HepG2 (cell line): ENCODE results near the gene LHX1. TPM values are rescaled to one million over a fixed set of nuclear protein-coding genes. Genes with fewer than 3 reads are reported as not detected.

Source experiments
- ATAC-seq: fragments of 200-7000 bp; cut with Tn5 transposase; 3 replicates; pipeline ENCODE4 v1.9.1; 2020; ENCODE audit warnings: mild to moderate bottlenecking, moderate library complexity
- BruUV-seq: library from RNA; stranded (reverse); fragments of 400-500 nt; replicated peaks from 2 replicates; lab custom pipeline; 2021; lab: Mats Ljungman, UMichigan
- CTCF ChIA-PET: fragments of 300-600 bp; formaldehyde crosslinking; extraction: SDS; loops from one replicate; lab custom pipeline; 2021; ENCODE audit warnings: low total read pairs, inconsistent platforms, low intra/inter-chr PET ratio; lab: Yijun Ruan, JAX
- POLR2A ChIA-PET: fragments of 350-600 bp; sonication (Branson Sonifier 250); formaldehyde crosslinking; loops from one replicate; lab custom pipeline; 2020; ENCODE audit warnings: antibody characterized with exemption, inconsistent platforms; lab: Yijun Ruan, JAX
- DNase-seq: peaks from one replicate; pipeline ENCODE4 v3.0.0-alpha.2; 2015; ENCODE audit warnings: low spot score
- FAIRE-seq: peaks from 3 replicates; lab custom pipeline; 2011; peaks lifted over from hg19 to GRCh38; lab: Jason Lieb, UNC
- H2AFZ ChIP-seq: one replicate; pipeline ENCODE4 v1.6.1; 2011; ENCODE audit warnings: low read length, inconsistent platforms
- H3K27ac ChIP-seq: fragments of 300-600 bp; 3 replicates; pipeline ENCODE4 v1.8.0; 2011; ENCODE audit warnings: mixed run types, mild to moderate bottlenecking, mixed read lengths, low read length, inconsistent platforms; ENCODE audit not compliant: insufficient read depth; ENCODE audit errors: extremely low read length
- H3K27me3 ChIP-seq, 2 experiments: fragments of 200-600 bp in 1 of 2; 2 replicates in 1 of 2; 3 replicates in 1 of 2; pipeline versions ENCODE4 v1.6.0 to v1.8.0; 2011; ENCODE audit warnings: low read length in 2 of 2, mild to moderate bottlenecking in 2 of 2, moderate library complexity in 2 of 2, inconsistent platforms in 1 of 2; ENCODE audit not compliant: insufficient read depth in 2 of 2, control insufficient read depth in 1 of 2
- H3K36me3 ChIP-seq, 2 experiments: fragments of 200-600 bp in 1 of 2; replicated peaks in 1 of 2; 2 replicates in 1 of 2; 3 replicates in 1 of 2; pipeline versions ENCODE4 v1.5.1 to v1.8.0; 2011; ENCODE audit warnings: low read length in 2 of 2, inconsistent platforms in 1 of 2; ENCODE audit not compliant: insufficient read depth in 2 of 2, control insufficient read depth in 1 of 2
- H3K4me1 ChIP-seq: 2 replicates; pipeline ENCODE4 v1.5.1; 2012; ENCODE audit warnings: low read length, inconsistent platforms; ENCODE audit not compliant: insufficient read depth
- H3K4me2 ChIP-seq: 2 replicates; pipeline ENCODE4 v1.6.0; 2011; ENCODE audit warnings: low read depth, low read length, inconsistent platforms
- H3K4me3 ChIP-seq, 3 experiments: fragments of 200-600 bp in 1 of 3; sonication (generic), shearing (Covaris generic) in 1 of 3; replicated peaks in 1 of 3; 2 replicates each; pipeline ENCODE4 v1.5.1; 2011 to 2016; ENCODE audit warnings: low read length in 3 of 3, inconsistent platforms in 2 of 3, low read depth in 2 of 3, mild to moderate bottlenecking in 2 of 3, control low read depth in 1 of 3, mixed read lengths in 1 of 3; ENCODE audit not compliant: insufficient read depth in 1 of 3
- H3K79me2 ChIP-seq: one replicate; pipeline ENCODE4 v1.6.1; 2011; ENCODE audit warnings: low read length, inconsistent platforms; ENCODE audit not compliant: insufficient read depth
- H3K9ac ChIP-seq: 2 replicates; pipeline ENCODE4 v1.6.0; 2011; ENCODE audit warnings: mild to moderate bottlenecking, low read depth, low read length, inconsistent platforms; ENCODE audit not compliant: insufficient read depth
- H3K9me3 ChIP-seq: 2 replicates; pipeline ENCODE4 v1.5.1; 2012; ENCODE audit warnings: mild to moderate bottlenecking, low read length
- H4K20me1 ChIP-seq: 2 replicates; pipeline ENCODE4 v1.6.0; 2011; ENCODE audit warnings: inconsistent platforms, mild to moderate bottlenecking, low read length, moderate library complexity; ENCODE audit not compliant: insufficient read depth
- GTF3A ChIP-seq: sonication (generic); formaldehyde crosslinking; conservative IDR thresholded peaks from 2 replicates; pipeline ENCODE4 v1.4.0; 2020; ENCODE audit warnings: mild to moderate bottlenecking, missing genetic modification reagents
- ZFX ChIP-seq: sonication (generic); formaldehyde crosslinking; IDR thresholded peaks from 2 replicates; pipeline ENCODE4 v1.4.0; 2020; ENCODE audit warnings: mild to moderate bottlenecking, low read depth, missing genetic modification reagents, moderate library complexity
- ZMAT3 ChIP-seq: sonication (generic); formaldehyde crosslinking; conservative IDR thresholded peaks from 2 replicates; pipeline ENCODE4 v1.7.0; 2021; ENCODE audit warnings: missing genetic modification reagents
- ZNF335 ChIP-seq: sonication (generic); formaldehyde crosslinking; IDR thresholded peaks from 2 replicates; pipeline ENCODE4 v1.4.0; 2020; ENCODE audit warnings: missing genetic modification reagents
- ZNF530 ChIP-seq: sonication (generic); formaldehyde crosslinking; IDR thresholded peaks from 2 replicates; pipeline ENCODE4 v1.5.0; 2020; ENCODE audit warnings: low read depth, mild to moderate bottlenecking, missing genetic modification reagents
- ZNF552 ChIP-seq: sonication (generic); formaldehyde crosslinking; IDR thresholded peaks from 2 replicates; pipeline ENCODE4 v1.9.0; 2022; ENCODE audit warnings: missing genetic modification reagents, mild to moderate bottlenecking, borderline replicate concordance
- WGBS: methylation state at CpG from one replicate; pipeline ENCODE4 v1.1.6; 2017; ENCODE audit warnings: low lambda C conversion rate; 5-methylcytosine and 5-hydroxymethylcytosine counted together
- in situ Hi-C: cut with HindIII; loops from 2 replicates; pipeline ENCODE4 v1.10.0; 2017; ENCODE audit warnings: low pct_unique_long_range_greater_than_20kb; ENCODE audit not compliant: extremely low pct_ligation_motif_present
- intact Hi-C: fragments of 100-400 bp; cut with micrococcal nuclease; formaldehyde crosslinking; loops from one replicate; pipeline ENCODE4 v1.10.0; 2022; ENCODE audit not compliant: unreplicated experiment
- polyA plus RNA-seq, 8 experiments: library from polyadenylated mRNA; depleted of rRNA in 3 of 8; stranded (reverse) in 7 of 8; unstranded in 1 of 8; fragments of >200 nt; fragmentation: Illumina TruSeq in 4 of 8; extraction: Trizol in 4 of 8; gene quantifications; 2 replicates each; pipeline versions ENCODE4 v1.2.1 to v1.2.3, GENCODE V29; 2011 to 2016; ENCODE audit warnings: low read depth in 4 of 8, missing spikeins in 1 of 8, mixed read lengths in 1 of 8; ENCODE audit not compliant: insufficient read depth in 1 of 8
- total RNA-seq, 5 experiments: library from RNA; depleted of rRNA; stranded (reverse); fragments of >200 nt; fragmentation: Illumina TruSeq; extraction: Trizol; gene quantifications; 2 replicates each; pipeline ENCODE4 v1.2.3, GENCODE V29; 2016; ENCODE audit warnings: low read depth in 1 of 5
- TF ChIP-seq, protein P1 (sequence below): sonication (generic); formaldehyde crosslinking; IDR thresholded peaks from 2 replicates; pipeline ENCODE4 v1.8.1; 2023; ENCODE audit warnings: missing genetic modification reagents, mild to moderate bottlenecking, borderline replicate concordance
- TF ChIP-seq, protein P2 (sequence below): sonication (generic); formaldehyde crosslinking; IDR thresholded peaks from 2 replicates; pipeline ENCODE4 v1.5.1; 2020; ENCODE audit warnings: mild to moderate bottlenecking, missing genetic modification reagents, moderate library complexity
- TF ChIP-seq, protein P3 (sequence below): sonication (generic); formaldehyde crosslinking; IDR thresholded peaks from 2 replicates; pipeline ENCODE4 v1.5.0; 2020; ENCODE audit warnings: mild to moderate bottlenecking, missing genetic modification reagents, borderline replicate concordance

The LHX1 gene
- total and polyA plus RNA-seq, 2 of the 13 experiments (the other 11 are each of a cell fraction or from before 2014, with no cell fraction given): not detected

DNA sequence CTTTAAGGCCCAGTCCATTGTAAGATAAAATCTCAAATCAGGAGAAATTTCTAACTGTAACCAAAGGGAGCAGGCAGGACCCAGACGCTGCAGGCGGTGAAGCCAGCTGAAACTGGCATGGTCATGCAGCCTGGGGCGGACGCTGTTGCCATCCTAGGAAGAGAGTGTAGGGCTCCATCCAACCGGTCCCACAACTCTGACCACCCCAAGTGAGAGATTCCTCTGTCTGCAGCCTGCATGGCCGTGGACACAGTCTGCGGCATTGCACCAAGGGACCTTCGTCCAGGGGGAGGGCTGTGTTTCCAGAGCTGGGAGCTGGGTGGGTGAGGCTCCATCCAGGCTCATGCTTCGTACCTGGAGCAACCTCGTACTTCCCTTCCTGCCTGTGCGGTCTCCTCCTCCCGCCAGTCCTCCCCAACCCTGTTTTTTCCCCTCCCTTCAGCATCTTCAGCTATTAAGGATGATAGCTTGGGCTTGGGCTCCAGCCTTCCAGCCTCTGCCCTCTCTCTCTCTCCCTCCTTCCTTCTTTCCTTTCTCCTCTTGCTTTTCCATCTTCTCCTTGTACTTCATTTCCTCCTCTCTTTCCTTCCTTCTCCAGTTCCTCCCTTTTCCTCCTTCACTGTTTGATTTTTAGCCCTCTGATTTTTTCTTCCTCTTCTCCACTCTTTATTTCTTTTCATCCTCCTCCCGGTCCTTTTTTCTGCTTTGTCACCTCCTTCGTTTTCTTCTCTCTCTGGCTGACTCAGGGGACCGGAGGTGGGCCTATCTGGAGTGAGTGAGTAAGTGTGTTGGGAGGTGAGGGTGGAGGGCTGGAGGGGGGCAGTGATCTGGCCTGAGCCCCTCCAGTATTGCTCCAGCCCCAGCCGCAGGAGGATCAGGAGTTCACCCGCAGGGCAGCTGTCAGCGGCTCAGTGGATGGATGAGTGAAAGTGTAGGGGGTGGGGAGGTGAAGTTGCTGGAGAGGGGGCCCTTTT lies 17.0 kb upstream of the LHX1 start:
- FAIRE-seq (no peak), ATAC-seq (peak; percentile 58), DNase-seq (no peak)
- peak overlapping the region in 1 of 3 experiments; percentile 33; a peak in 1 of 6 replicates for H3K4me3 ChIP-seq
- H3K4me1 ChIP-seq: peaks cover 32% of the 10 kb centered on the region
- no peaks in the 10 kb centered on the region for H3K36me3 ChIP-seq
- no peaks in the 10 kb centered on the region for H3K79me2 ChIP-seq
- no TSS peak for BruUV-seq
- 31% methylated on average over 16 of the region's 18 CpGs for WGBS
- H3K4me2 ChIP-seq: peak overlapping the region; percentile 18; the same call in 1 of the 2 replicates
- no peak overlapping the region for H3K9ac ChIP-seq
- no peaks in the 10 kb centered on the region for H4K20me1 ChIP-seq
- intact Hi-C loops (no loop called here), in situ Hi-C loops (no loop called here)
- ChIA-PET CTCF (no interaction called here), POLR2A (no interaction called here)
- peaks cover 3 to 43% of the 10 kb centered on the region in 2 experiments; a peak in 3 of 5 replicates for H3K27me3 ChIP-seq
- no peak overlapping the region for H2AFZ ChIP-seq
- no peak overlapping the region for H3K27ac ChIP-seq
- no peaks in the 10 kb centered on the region for H3K9me3 ChIP-seq
- TF ChIP-seq ZNF335 (CRISPR knock-in tag) (no peak), ZNF530 (CRISPR knock-in tag) (no peak), ZFX (CRISPR knock-in tag) (no peak), ZMAT3 (CRISPR knock-in tag) (no peak), GTF3A (CRISPR knock-in tag) (no peak), ZNF552 (CRISPR knock-in tag) (no peak)
- TF ChIP-seq, protein P1, sequence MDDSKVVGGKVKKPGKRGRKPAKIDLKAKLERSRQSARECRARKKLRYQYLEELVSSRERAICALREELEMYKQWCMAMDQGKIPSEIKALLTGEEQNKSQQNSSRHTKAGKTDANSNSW: no peak
- TF ChIP-seq, protein P2, sequence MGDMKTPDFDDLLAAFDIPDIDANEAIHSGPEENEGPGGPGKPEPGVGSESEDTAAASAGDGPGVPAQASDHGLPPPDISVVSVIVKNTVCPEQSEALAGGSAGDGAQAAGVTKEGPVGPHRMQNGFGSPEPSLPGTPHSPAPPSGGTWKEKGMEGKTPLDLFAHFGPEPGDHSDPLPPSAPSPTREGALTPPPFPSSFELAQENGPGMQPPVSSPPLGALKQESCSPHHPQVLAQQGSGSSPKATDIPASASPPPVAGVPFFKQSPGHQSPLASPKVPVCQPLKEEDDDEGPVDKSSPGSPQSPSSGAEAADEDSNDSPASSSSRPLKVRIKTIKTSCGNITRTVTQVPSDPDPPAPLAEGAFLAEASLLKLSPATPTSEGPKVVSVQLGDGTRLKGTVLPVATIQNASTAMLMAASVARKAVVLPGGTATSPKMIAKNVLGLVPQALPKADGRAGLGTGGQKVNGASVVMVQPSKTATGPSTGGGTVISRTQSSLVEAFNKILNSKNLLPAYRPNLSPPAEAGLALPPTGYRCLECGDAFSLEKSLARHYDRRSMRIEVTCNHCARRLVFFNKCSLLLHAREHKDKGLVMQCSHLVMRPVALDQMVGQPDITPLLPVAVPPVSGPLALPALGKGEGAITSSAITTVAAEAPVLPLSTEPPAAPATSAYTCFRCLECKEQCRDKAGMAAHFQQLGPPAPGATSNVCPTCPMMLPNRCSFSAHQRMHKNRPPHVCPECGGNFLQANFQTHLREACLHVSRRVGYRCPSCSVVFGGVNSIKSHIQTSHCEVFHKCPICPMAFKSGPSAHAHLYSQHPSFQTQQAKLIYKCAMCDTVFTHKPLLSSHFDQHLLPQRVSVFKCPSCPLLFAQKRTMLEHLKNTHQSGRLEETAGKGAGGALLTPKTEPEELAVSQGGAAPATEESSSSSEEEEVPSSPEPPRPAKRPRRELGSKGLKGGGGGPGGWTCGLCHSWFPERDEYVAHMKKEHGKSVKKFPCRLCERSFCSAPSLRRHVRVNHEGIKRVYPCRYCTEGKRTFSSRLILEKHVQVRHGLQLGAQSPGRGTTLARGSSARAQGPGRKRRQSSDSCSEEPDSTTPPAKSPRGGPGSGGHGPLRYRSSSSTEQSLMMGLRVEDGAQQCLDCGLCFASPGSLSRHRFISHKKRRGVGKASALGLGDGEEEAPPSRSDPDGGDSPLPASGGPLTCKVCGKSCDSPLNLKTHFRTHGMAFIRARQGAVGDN: no peak; the same call in 1 of the 2 replicates
- TF ChIP-seq, protein P3, sequence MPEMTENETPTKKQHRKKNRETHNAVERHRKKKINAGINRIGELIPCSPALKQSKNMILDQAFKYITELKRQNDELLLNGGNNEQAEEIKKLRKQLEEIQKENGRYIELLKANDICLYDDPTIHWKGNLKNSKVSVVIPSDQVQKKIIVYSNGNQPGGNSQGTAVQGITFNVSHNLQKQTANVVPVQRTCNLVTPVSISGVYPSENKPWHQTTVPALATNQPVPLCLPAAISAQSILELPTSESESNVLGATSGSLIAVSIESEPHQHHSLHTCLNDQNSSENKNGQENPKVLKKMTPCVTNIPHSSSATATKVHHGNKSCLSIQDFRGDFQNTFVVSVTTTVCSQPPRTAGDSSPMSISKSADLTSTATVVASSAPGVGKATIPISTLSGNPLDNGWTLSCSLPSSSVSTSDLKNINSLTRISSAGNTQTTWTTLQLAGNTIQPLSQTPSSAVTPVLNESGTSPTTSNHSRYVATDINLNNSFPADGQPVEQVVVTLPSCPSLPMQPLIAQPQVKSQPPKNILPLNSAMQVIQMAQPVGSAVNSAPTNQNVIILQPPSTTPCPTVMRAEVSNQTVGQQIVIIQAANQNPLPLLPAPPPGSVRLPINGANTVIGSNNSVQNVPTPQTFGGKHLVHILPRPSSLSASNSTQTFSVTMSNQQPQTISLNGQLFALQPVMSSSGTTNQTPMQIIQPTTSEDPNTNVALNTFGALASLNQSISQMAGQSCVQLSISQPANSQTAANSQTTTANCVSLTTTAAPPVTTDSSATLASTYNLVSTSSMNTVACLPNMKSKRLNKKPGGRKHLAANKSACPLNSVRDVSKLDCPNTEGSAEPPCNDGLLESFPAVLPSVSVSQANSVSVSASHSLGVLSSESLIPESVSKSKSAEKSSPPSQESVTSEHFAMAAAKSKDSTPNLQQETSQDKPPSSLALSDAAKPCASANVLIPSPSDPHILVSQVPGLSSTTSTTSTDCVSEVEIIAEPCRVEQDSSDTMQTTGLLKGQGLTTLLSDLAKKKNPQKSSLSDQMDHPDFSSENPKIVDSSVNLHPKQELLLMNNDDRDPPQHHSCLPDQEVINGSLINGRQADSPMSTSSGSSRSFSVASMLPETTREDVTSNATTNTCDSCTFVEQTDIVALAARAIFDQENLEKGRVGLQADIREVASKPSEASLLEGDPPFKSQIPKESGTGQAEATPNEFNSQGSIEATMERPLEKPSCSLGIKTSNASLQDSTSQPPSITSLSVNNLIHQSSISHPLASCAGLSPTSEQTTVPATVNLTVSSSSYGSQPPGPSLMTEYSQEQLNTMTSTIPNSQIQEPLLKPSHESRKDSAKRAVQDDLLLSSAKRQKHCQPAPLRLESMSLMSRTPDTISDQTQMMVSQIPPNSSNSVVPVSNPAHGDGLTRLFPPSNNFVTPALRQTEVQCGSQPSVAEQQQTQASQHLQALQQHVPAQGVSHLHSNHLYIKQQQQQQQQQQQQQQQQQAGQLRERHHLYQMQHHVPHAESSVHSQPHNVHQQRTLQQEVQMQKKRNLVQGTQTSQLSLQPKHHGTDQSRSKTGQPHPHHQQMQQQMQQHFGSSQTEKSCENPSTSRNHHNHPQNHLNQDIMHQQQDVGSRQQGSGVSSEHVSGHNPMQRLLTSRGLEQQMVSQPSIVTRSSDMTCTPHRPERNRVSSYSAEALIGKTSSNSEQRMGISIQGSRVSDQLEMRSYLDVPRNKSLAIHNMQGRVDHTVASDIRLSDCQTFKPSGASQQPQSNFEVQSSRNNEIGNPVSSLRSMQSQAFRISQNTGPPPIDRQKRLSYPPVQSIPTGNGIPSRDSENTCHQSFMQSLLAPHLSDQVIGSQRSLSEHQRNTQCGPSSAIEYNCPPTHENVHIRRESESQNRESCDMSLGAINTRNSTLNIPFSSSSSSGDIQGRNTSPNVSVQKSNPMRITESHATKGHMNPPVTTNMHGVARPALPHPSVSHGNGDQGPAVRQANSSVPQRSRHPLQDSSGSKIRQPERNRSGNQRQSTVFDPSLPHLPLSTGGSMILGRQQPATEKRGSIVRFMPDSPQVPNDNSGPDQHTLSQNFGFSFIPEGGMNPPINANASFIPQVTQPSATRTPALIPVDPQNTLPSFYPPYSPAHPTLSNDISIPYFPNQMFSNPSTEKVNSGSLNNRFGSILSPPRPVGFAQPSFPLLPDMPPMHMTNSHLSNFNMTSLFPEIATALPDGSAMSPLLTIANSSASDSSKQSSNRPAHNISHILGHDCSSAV (CRISPR knock-in tag): no peak
